RKO (cell line): ENCODE measurements around the gene FGD3.

ENCODE experiments used
- DNase-seq: peaks from one replicate; pipeline ENCODE4 v3.0.0-alpha.2; 2016; ENCODE audit warnings: low spot score

FGD3 gene

GRCh38 chr9:93072383-93072795 lies 125.1 kb downstream of the FGD3 start:
- DNase-seq = no peak

- no peak for DNase-seq
Observed at GRCh38 chr9:93076101-93076791, 128.9 kb downstream of the FGD3 start.

GRCh38 chr9:93076792-93077128 lies 129.4 kb downstream of the FGD3 start:
- DNase-seq = no peak

GRCh38 chr9:93077367-93077766 lies 130.0 kb downstream of the FGD3 start:
- no peak for DNase-seq

- DNase-seq = no peak
Observed at GRCh38 chr9:93077811-93078210, 130.5 kb downstream of the FGD3 start.

- no peak for DNase-seq
Observed at GRCh38 chr9:93079371-93079770, 132.0 kb downstream of the FGD3 start.

- no peak for DNase-seq
Observed at GRCh38 chr9:93080406-93080805, 133.1 kb downstream of the FGD3 start.

GRCh38 chr9:93081081-93081529 lies 133.8 kb downstream of the FGD3 start:
- no peak for DNase-seq

GRCh38 chr9:93081931-93082330 lies 134.6 kb downstream of the FGD3 start:
- DNase-seq = no peak

GRCh38 chr9:93082841-93083411 lies 135.6 kb downstream of the FGD3 start:
- no peak for DNase-seq

- no peak for DNase-seq
Observed at GRCh38 chr9:93083592-93084470, 136.5 kb downstream of the FGD3 start.

- no peak for DNase-seq
Observed at GRCh38 chr9:93084471-93084881, 137.2 kb downstream of the FGD3 start.

- DNase-seq = no peak
Observed at GRCh38 chr9:93085676-93086075, 138.4 kb downstream of the FGD3 start.
